Measurements from ENCODE around the gene TMOD1.

GRCh38 chr9:97565262-97565661 is 63.8 kb downstream of the TMOD1 start:
- TF ChIP-seq CTCF (IDR thresholded peaks at IDR 0.05) (no peak), POLR2A (IDR thresholded peaks at IDR 0.05) (no peak)
